IMR-90 (cell line): Measurements from ENCODE around the gene CLDN15. TPM values are rescaled to one million over a fixed set of nuclear protein-coding genes. Genes with fewer than 3 reads are reported as not detected.

Experiments used
- ATAC-seq: fragments of 200-7000 bp; cut with Tn5 transposase; 2 replicates; pipeline ENCODE4 v1.9.1; 2020; ENCODE audit warnings: low read depth, mild to moderate bottlenecking, moderate library complexity
- BruUV-seq: library from RNA; stranded (reverse); fragments of 400-500 nt; replicated peaks from 2 replicates; lab custom pipeline; 2021; lab: Mats Ljungman, UMichigan
- CTCF ChIA-PET: fragments of 300-600 bp; formaldehyde crosslinking; extraction: SDS; loops from one replicate; lab custom pipeline; 2021; ENCODE audit warnings: antibody characterized with exemption; lab: Yijun Ruan, JAX
- POLR2A ChIA-PET: fragments of 300-600 bp; sonication (Branson Sonifier 250); formaldehyde crosslinking; loops from one replicate; lab custom pipeline; 2022; ENCODE audit warnings: antibody characterized with exemption; ENCODE audit not compliant: unreplicated experiment; lab: Charles Lee
- DNase-seq: peaks from one replicate; pipeline ENCODE4 v3.0.0; 2013
- H2AFZ ChIP-seq: replicated peaks from 2 replicates; pipeline ENCODE3; 2013; ENCODE audit warnings: low read length, mild to moderate bottlenecking; ENCODE audit not compliant: poor library complexity
- H2AK5ac ChIP-seq: 2 replicates; pipeline ENCODE4 v1.6.1; 2013; ENCODE audit warnings: low read depth, low read length, inconsistent platforms
- H2AK9ac ChIP-seq: replicated peaks from 2 replicates; pipeline ENCODE3; 2013; ENCODE audit warnings: mild to moderate bottlenecking, low read depth, low read length, moderate library complexity; ENCODE audit not compliant: poor library complexity
- H2BK120ac ChIP-seq: 2 replicates; pipeline ENCODE4 v1.6.1; 2013; ENCODE audit warnings: low read depth, low read length, inconsistent platforms
- H2BK15ac ChIP-seq: 3 replicates; pipeline ENCODE4 v1.6.1; 2013; ENCODE audit warnings: low read depth, low read length, inconsistent platforms
- H2BK20ac ChIP-seq: 2 replicates; pipeline ENCODE4 v1.6.1; 2013; ENCODE audit warnings: low read depth, mild to moderate bottlenecking, inconsistent platforms, low read length, moderate library complexity
- H2BK5ac ChIP-seq: 2 replicates; pipeline ENCODE4 v1.6.1; 2013; ENCODE audit warnings: mild to moderate bottlenecking, low read depth, low read length, inconsistent platforms; ENCODE audit not compliant: poor library complexity, severe bottlenecking
- H3K14ac ChIP-seq: replicated peaks from 2 replicates; pipeline ENCODE4 v1.6.1; 2013; ENCODE audit warnings: low read depth, low read length, inconsistent platforms
- H3K18ac ChIP-seq: 2 replicates; pipeline ENCODE4 v1.6.1; 2013; ENCODE audit warnings: low read depth, low read length, control low read depth
- H3K23ac ChIP-seq: 2 replicates; pipeline ENCODE4 v1.6.1; 2013; ENCODE audit warnings: low read depth, low read length, inconsistent platforms
- H3K27ac ChIP-seq: 2 replicates; pipeline ENCODE4 v1.5.1; 2013; ENCODE audit warnings: mild to moderate bottlenecking, control low read depth, low read length; ENCODE audit not compliant: insufficient read depth
- H3K27me3 ChIP-seq: 2 replicates; pipeline ENCODE4 v1.6.1; 2013; ENCODE audit warnings: low read length; ENCODE audit not compliant: control insufficient read depth, insufficient read depth
- H3K36me3 ChIP-seq: 2 replicates; pipeline ENCODE4 v1.6.1; 2013; ENCODE audit warnings: low read length, mixed read lengths; ENCODE audit not compliant: control insufficient read depth, insufficient read depth
- H3K4ac ChIP-seq: 2 replicates; pipeline ENCODE4 v1.6.1; 2013; ENCODE audit warnings: low read depth, low read length, inconsistent platforms
- H3K4me1 ChIP-seq: 2 replicates; pipeline ENCODE4 v1.6.1; 2013; ENCODE audit warnings: low read length, mixed read lengths; ENCODE audit not compliant: control insufficient read depth, insufficient read depth
- H3K4me2 ChIP-seq: 2 replicates; pipeline ENCODE4 v1.6.1; 2013; ENCODE audit warnings: low read depth, mild to moderate bottlenecking, control low read depth, low read length, moderate library complexity
- H3K4me3 ChIP-seq: 2 replicates; pipeline ENCODE4 v1.5.1; 2013; ENCODE audit warnings: low read depth, mild to moderate bottlenecking, control low read depth, low read length, moderate library complexity; ENCODE audit not compliant: insufficient read depth
- H3K56ac ChIP-seq: 2 replicates; pipeline ENCODE4 v1.6.1; 2013; ENCODE audit warnings: low read length, inconsistent platforms; ENCODE audit not compliant: insufficient read depth; ENCODE audit errors: extremely low read depth
- H3K79me1 ChIP-seq, 2 experiments: 2 replicates each; pipeline ENCODE4 v1.6.1; 2013; ENCODE audit warnings: low read length in 2 of 2, inconsistent platforms in 1 of 2, low read depth in 1 of 2
- H3K9ac ChIP-seq: 2 replicates; pipeline ENCODE4 v1.6.1; 2013; ENCODE audit warnings: low read depth, low read length, control low read depth
- H3K9me1 ChIP-seq: 2 replicates; pipeline ENCODE4 v1.6.1; 2013; ENCODE audit warnings: low read length, inconsistent platforms; ENCODE audit not compliant: insufficient read depth
- H3K9me3 ChIP-seq: 2 replicates; pipeline ENCODE4 v1.6.1; 2013; ENCODE audit warnings: low read length; ENCODE audit not compliant: control insufficient read depth, insufficient read depth
- H4K20me1 ChIP-seq: 2 replicates; pipeline ENCODE4 v1.6.1; 2013; ENCODE audit warnings: low read length, inconsistent platforms; ENCODE audit not compliant: insufficient read depth
- H4K5ac ChIP-seq: 2 replicates; pipeline ENCODE4 v1.6.1; 2013; ENCODE audit warnings: mild to moderate bottlenecking, low read depth, low read length, control low read depth
- H4K8ac ChIP-seq, 2 experiments: 2 replicates each; pipeline ENCODE4 v1.6.1; 2013; ENCODE audit warnings: low read depth in 2 of 2, low read length in 2 of 2, control low read depth in 1 of 2, inconsistent platforms in 1 of 2
- H4K91ac ChIP-seq: 2 replicates; pipeline ENCODE4 v1.6.1; 2013; ENCODE audit warnings: low read depth, low read length, inconsistent platforms; ENCODE audit not compliant: insufficient read depth
- BHLHE40 ChIP-seq: fragments of 150-350 bp; IDR thresholded peaks from 2 replicates; pipeline ENCODE4 v1.6.1; 2016; ENCODE audit warnings: mild to moderate bottlenecking, low read depth, low read length
- CEBPB ChIP-seq: IDR thresholded peaks from 2 replicates; pipeline ENCODE4 v1.6.1; 2012; ENCODE audit warnings: low read depth, low read length, improper control_type of control experiment
- CHD1 ChIP-seq: IDR thresholded peaks from 2 replicates; pipeline ENCODE4 v1.6.1; 2012; ENCODE audit warnings: low read depth, low read length, improper control_type of control experiment
- CTCF ChIP-seq: conservative IDR thresholded peaks from 2 replicates; pipeline ENCODE4 v1.5.1; 2012; ENCODE audit warnings: mild to moderate bottlenecking, low read depth, low read length, improper control_type of control experiment
- ELK1 ChIP-seq: fragments of 150-350 bp; IDR thresholded peaks from 2 replicates; pipeline ENCODE4 v1.6.1; 2016; ENCODE audit warnings: low read depth, mild to moderate bottlenecking, low read length, moderate library complexity, borderline replicate concordance
- FOS ChIP-seq: fragments of 150-350 bp; IDR thresholded peaks from 2 replicates; pipeline ENCODE4 v1.6.1; 2016; ENCODE audit warnings: low read depth, low read length
- MAFK ChIP-seq: IDR thresholded peaks from 2 replicates; pipeline ENCODE4 v1.6.1; 2012; ENCODE audit warnings: low read depth, low read length, improper control_type of control experiment
- MAZ ChIP-seq: IDR thresholded peaks from 2 replicates; pipeline ENCODE4 v1.6.1; 2012; ENCODE audit warnings: low read depth, mild to moderate bottlenecking, low read length, improper control_type of control experiment, moderate library complexity, borderline replicate concordance
- MXI1 ChIP-seq: IDR thresholded peaks from 2 replicates; pipeline ENCODE4 v1.6.1; 2012; ENCODE audit warnings: low read depth, mild to moderate bottlenecking, low read length, moderate library complexity, borderline replicate concordance
- NFE2L2 ChIP-seq: fragments of 150-350 bp; IDR thresholded peaks from 2 replicates; pipeline ENCODE4 v1.6.1; 2016; ENCODE audit warnings: low read depth, mild to moderate bottlenecking, low read length
- POLR2A ChIP-seq: IDR thresholded peaks from 2 replicates; pipeline ENCODE4 v1.6.1; 2012; ENCODE audit warnings: mild to moderate bottlenecking, low read depth, low read length
- RAD21 ChIP-seq: IDR thresholded peaks from 2 replicates; pipeline ENCODE4 v1.6.1; 2012; ENCODE audit warnings: low read length, improper control_type of control experiment
- RCOR1 ChIP-seq: IDR thresholded peaks from 2 replicates; pipeline ENCODE4 v1.6.1; 2012; ENCODE audit warnings: mild to moderate bottlenecking, low read length, improper control_type of control experiment; ENCODE audit not compliant: insufficient replicate concordance
- RFX5 ChIP-seq: IDR thresholded peaks from 2 replicates; pipeline ENCODE4 v1.8.0; 2012; ENCODE audit warnings: low read depth, mild to moderate bottlenecking, low read length, moderate library complexity
- SMC3 ChIP-seq: fragments of 150-350 bp; IDR thresholded peaks from 2 replicates; pipeline ENCODE4 v1.6.1; 2016; ENCODE audit warnings: low read depth, mild to moderate bottlenecking, antibody characterized with exemption, low read length, moderate library complexity
- WGBS, 2 experiments: methylation state at CpG; one replicate each; pipeline versions ENCODE4 v1.1.5 to v1.1.7; 2013; ENCODE audit warnings: missing lambda C conversion rate in 2 of 2; ENCODE audit not compliant: insufficient read length in 1 of 2; ENCODE audit errors: extremely low coverage in 2 of 2; 5-methylcytosine and 5-hydroxymethylcytosine counted together
- dilution Hi-C: fragments of 300-500 bp; cut with HindIII; formaldehyde crosslinking; loops from one replicate; pipeline ENCODE4 v1.14.3; 2018; ENCODE audit warnings: low sequenced_read_pairs; ENCODE audit not compliant: unreplicated experiment
- in situ Hi-C: fragments of 300-500 bp; cut with MboI; formaldehyde crosslinking; loops from 3 replicates; pipeline ENCODE4 v1.14.3; 2019; ENCODE audit warnings: low sequenced_read_pairs, inconsistent platforms, mixed read lengths
- intact Hi-C: fragments of 100-400 bp; cut with micrococcal nuclease; formaldehyde crosslinking; loops from 2 replicates; pipeline ENCODE4 v1.10.0; 2022
- polyA plus RNA-seq, 3 experiments: library from polyadenylated mRNA; depleted of rRNA; stranded (reverse); fragments of >200 nt; gene quantifications; 2 replicates each; pipeline ENCODE4 v1.2.3, GENCODE V29; 2012; ENCODE audit warnings: low replicate concordance in 1 of 3
- total RNA-seq: library from RNA; depleted of rRNA; stranded (reverse); fragments of >200 nt; gene quantifications from 2 replicates; pipeline ENCODE4 v1.2.3, GENCODE V29; 2012
- TF ChIP-seq, protein P1 (sequence below): fragments of 150-350 bp; IDR thresholded peaks from 2 replicates; pipeline ENCODE4 v1.6.1; 2017; ENCODE audit warnings: mild to moderate bottlenecking, antibody characterized with exemption, low read length, low read depth

CLDN15 gene
- total and polyA plus RNA-seq, 2 of the 4 experiments (the other 2 are of a cell fraction) = 0.72 to 5.4 TPM

GRCh38 chr7:101248276-101248675 lies 10.7 kb upstream of the CLDN15 start:
- H3K4ac ChIP-seq = no peak overlapping the region
- no peak overlapping the region for H2AFZ ChIP-seq
- H3K4me2 ChIP-seq = no peak overlapping the region
- H3K27ac ChIP-seq = no peak overlapping the region
- H3K4me3 ChIP-seq = no peak overlapping the region
- H3K79me1 ChIP-seq = peaks cover 28 to 56% of the 10 kb centered on the region in 2 experiments
- H3K4me1 ChIP-seq = peaks cover 9% of the 10 kb centered on the region; the same call in 1 of the 2 replicates
- H4K91ac ChIP-seq = no peak overlapping the region
- no peak overlapping the region for H2BK5ac ChIP-seq
- ATAC-seq (no peak), DNase-seq (no peak)
- H4K20me1 ChIP-seq = peaks cover 18% of the 10 kb centered on the region
- no peak overlapping the region for H3K14ac ChIP-seq
- H3K56ac ChIP-seq = no peak overlapping the region
- ChIA-PET CTCF (no interaction called here), POLR2A (no interaction called here)
- 100% methylated on average over 1 of the region's 5 CpGs; no CpG with 5 or more reads in 1 of the 2 experiments for WGBS, 2 experiments
- in situ Hi-C loops (no loop called here), dilution Hi-C loops (no loop called here), intact Hi-C loops (no loop called here)
- no peak overlapping the region for H2AK9ac ChIP-seq
- H4K5ac ChIP-seq = no peak overlapping the region
- no peak overlapping the region for H2BK20ac ChIP-seq
- H3K9ac ChIP-seq = no peak overlapping the region
- H3K9me1 ChIP-seq = peaks cover 3% of the 10 kb centered on the region; the same call in 1 of the 2 replicates
- TF ChIP-seq MAFK (no peak), CHD1 (no peak), FOS (no peak), CTCF (no peak), MXI1 (no peak), MAZ (no peak), ELK1 (no peak), CEBPB (no peak), POLR2A (no peak), BHLHE40 (no peak), RFX5 (no peak), RCOR1 (no peak), SMC3 (no peak), NFE2L2 (no peak), RAD21 (no peak)
- TF ChIP-seq, protein P1, sequence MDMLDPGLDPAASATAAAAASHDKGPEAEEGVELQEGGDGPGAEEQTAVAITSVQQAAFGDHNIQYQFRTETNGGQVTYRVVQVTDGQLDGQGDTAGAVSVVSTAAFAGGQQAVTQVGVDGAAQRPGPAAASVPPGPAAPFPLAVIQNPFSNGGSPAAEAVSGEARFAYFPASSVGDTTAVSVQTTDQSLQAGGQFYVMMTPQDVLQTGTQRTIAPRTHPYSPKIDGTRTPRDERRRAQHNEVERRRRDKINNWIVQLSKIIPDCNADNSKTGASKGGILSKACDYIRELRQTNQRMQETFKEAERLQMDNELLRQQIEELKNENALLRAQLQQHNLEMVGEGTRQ = no peak
- no peak overlapping the region for H4K8ac ChIP-seq
- H2AK5ac ChIP-seq = no peak overlapping the region
- H2BK15ac ChIP-seq = no peak overlapping the region
- peaks cover 7% of the 10 kb centered on the region for H3K36me3 ChIP-seq
- no peak overlapping the region for H3K18ac ChIP-seq
- H3K9me3 ChIP-seq = no peaks in the 10 kb centered on the region
- BruUV-seq = no TSS peak
- H3K23ac ChIP-seq = no peak overlapping the region
- no peak overlapping the region for H2BK120ac ChIP-seq
- H3K27me3 ChIP-seq = peaks cover 2% of the 10 kb centered on the region; the same call in 1 of the 2 replicates
